HG02571 (cell line): ENCODE measurements around the gene HIP1R.
"Not testable (repeated sequence)": the region's sequence is repeated elsewhere in the genome, so short reads cannot be mapped to it uniquely, and the experiment has no call there.

Experiments used
- ATAC-seq: cut with Tn5 transposase; IDR thresholded peaks from one replicate; pipeline ENCODE4 v1.9.1; 2021; ENCODE audit warnings: mild to moderate bottlenecking, moderate library complexity; ENCODE audit not compliant: unreplicated experiment

The HIP1R gene

GRCh38 chr12:122834921-122835749 lies at the start of gene HIP1R:
Gene HIP1R (plus strand): TSS chr12:122835457. CDS start chr12:122835551, 94 bp downstream.
- ATAC-seq: no peak

GRCh38 chr12:122785503-122785902 lies 49.8 kb upstream of the HIP1R start:
- ATAC-seq: no peak

GRCh38 chr12:122788387-122788786 lies 46.9 kb upstream of the HIP1R start:
- ATAC-seq: no peak

- ATAC-seq: no peak
Observed at GRCh38 chr12:122789637-122790036, 45.6 kb upstream of the HIP1R start.

- ATAC-seq: no peak
Observed at GRCh38 chr12:122790393-122791075, 44.7 kb upstream of the HIP1R start.

GRCh38 chr12:122793685-122794106 lies 41.6 kb upstream of the HIP1R start:
- no peak for ATAC-seq

GRCh38 chr12:122795807-122796206 lies 39.5 kb upstream of the HIP1R start:
- ATAC-seq: no peak

- no peak for ATAC-seq
Observed at GRCh38 chr12:122799641-122800243, 35.5 kb upstream of the HIP1R start.

GRCh38 chr12:122803937-122804336 lies 31.3 kb upstream of the HIP1R start:
- no peak for ATAC-seq

- not testable (repeated sequence) for ATAC-seq
Observed at GRCh38 chr12:122804957-122805356, 30.3 kb upstream of the HIP1R start.

- ATAC-seq: no peak
Observed at GRCh38 chr12:122807651-122808050, 27.6 kb upstream of the HIP1R start.

- ATAC-seq: no peak
Observed at GRCh38 chr12:122811777-122812176, 23.5 kb upstream of the HIP1R start.

- no peak for ATAC-seq
Observed at GRCh38 chr12:122813310-122813713, 21.9 kb upstream of the HIP1R start.

GRCh38 chr12:122819209-122819785 lies 16.0 kb upstream of the HIP1R start:
- no peak for ATAC-seq

- no peak for ATAC-seq
Observed at GRCh38 chr12:122820138-122820537, 15.1 kb upstream of the HIP1R start.

- ATAC-seq: no peak
Observed at GRCh38 chr12:122820838-122821271, 14.4 kb upstream of the HIP1R start.

GRCh38 chr12:122823429-122823828 lies 11.8 kb upstream of the HIP1R start:
- ATAC-seq: no peak

- no peak for ATAC-seq
Observed at GRCh38 chr12:122825773-122826724, 9.2 kb upstream of the HIP1R start.

GRCh38 chr12:122827258-122827657 lies 8.0 kb upstream of the HIP1R start:
- ATAC-seq: no peak

- ATAC-seq: no peak
Observed at GRCh38 chr12:122830517-122831214, 4.6 kb upstream of the HIP1R start.
